Posterior cingulate gyrus (tissue), 11 donors: ENCODE results near the gene MOCS1.

Experiments
- DNase-seq, 10 donors: peaks; one replicate each; pipeline versions ENCODE4 v3.0.0 to v3.0.0-alpha.2; 2020 to 2021; ENCODE audit warnings: mixed read lengths in 3 of 10
- intact Hi-C: fragments of 100-400 bp; cut with DNase I; formaldehyde crosslinking; loops from one replicate; pipeline ENCODE4 v1.15.1; 2023

MOCS1 gene

GRCh38 chr6:39950125-39950720 is 16.0 kb upstream of the MOCS1 start:
- DNase-seq: no peak
- intact Hi-C loops: no loop called here

GRCh38 chr6:39948199-39948791 is 14.0 kb upstream of the MOCS1 start:
- DNase-seq: no peak
- intact Hi-C loops: no loop called here

- no peak for DNase-seq
- intact Hi-C loops: no loop called here
Measured at GRCh38 chr6:39947611-39948068, 13.4 kb upstream of the MOCS1 start.

GRCh38 chr6:39945626-39946025 is 11.4 kb upstream of the MOCS1 start:
- no peak for DNase-seq
- intact Hi-C loops: no loop called here

- intact Hi-C loops: no loop called here
- no peak for DNase-seq
Measured at GRCh38 chr6:39942903-39943580, 8.8 kb upstream of the MOCS1 start.

- intact Hi-C loops: no loop called here
- no peak for DNase-seq
Measured at GRCh38 chr6:39941820-39942219, 7.6 kb upstream of the MOCS1 start.

- DNase-seq: no peak
- intact Hi-C loops: no loop called here
Measured at GRCh38 chr6:39941138-39941537, 6.9 kb upstream of the MOCS1 start.

GRCh38 chr6:39938773-39939654 is 4.8 kb upstream of the MOCS1 start:
- no peak for DNase-seq
- intact Hi-C loops: no loop called here

- DNase-seq: no peak
- intact Hi-C loops: no loop called here
Measured at GRCh38 chr6:39937686-39938333, 3.5 kb upstream of the MOCS1 start.

GRCh38 chr6:39936857-39937256 is 2.6 kb upstream of the MOCS1 start:
- no peak for DNase-seq
- intact Hi-C loops: no loop called here

- no peak for DNase-seq
- intact Hi-C loops: no loop called here
Measured at GRCh38 chr6:39935241-39935640, 979 bp upstream of the MOCS1 start.

- DNase-seq: no peak
- intact Hi-C loops: no loop called here
Measured at GRCh38 chr6:39933669-39934130, 562 bp downstream of the MOCS1 start.

- intact Hi-C loops: no loop called here
- DNase-seq: no peak
Measured at GRCh38 chr6:39932386-39932910, 1.8 kb downstream of the MOCS1 start.

- peak in 1 of 10 donors; percentile 82 for DNase-seq
- intact Hi-C loops: no loop called here
Measured at GRCh38 chr6:39931607-39932006, 2.7 kb downstream of the MOCS1 start.

- intact Hi-C loops: no loop called here
- no peak for DNase-seq
Measured at GRCh38 chr6:39930540-39930939, 3.7 kb downstream of the MOCS1 start.

- DNase-seq: no peak
- intact Hi-C loops: no loop called here
Measured at GRCh38 chr6:39929733-39930461, 4.4 kb downstream of the MOCS1 start.

- intact Hi-C loops: no loop called here
Measured at GRCh38 chr6:39929039-39929732, 5.1 kb downstream of the MOCS1 start.

GRCh38 chr6:39927159-39927558 is 7.1 kb downstream of the MOCS1 start:
- intact Hi-C loops: no loop called here
- peak in 4 of 10 donors; percentile 20 to 89 (median 60) for DNase-seq

More at GRCh38 chr6:39929039-39929732, 5.1 kb downstream of the MOCS1 start:
- no peak for DNase-seq

- intact Hi-C loops: no loop called here
- no peak for DNase-seq
Measured at GRCh38 chr6:39926668-39927067, 7.6 kb downstream of the MOCS1 start.
